Sciatic nerve (tissue), 2 donors: ENCODE data around the gene NUTM2G. TPM values are rescaled to one million over a fixed set of nuclear protein-coding genes. Genes with fewer than 3 reads are reported as not detected.
"Not testable (repeated sequence)": the region's sequence is repeated elsewhere in the genome, so short reads cannot be mapped to it uniquely, and the experiment has no call there.

Source experiments
- ATAC-seq: fragments of 200-7000 bp; cut with Tn5 transposase; one replicate; pipeline ENCODE4 v1.9.1; 2020; ENCODE audit warnings: mild to moderate bottlenecking, moderate library complexity
- DNase-seq: peaks from one replicate; pipeline ENCODE4 v3.0.0-alpha.2; 2020; ENCODE audit warnings: low spot score
- intact Hi-C: fragments of 100-400 bp; cut with DNase I; formaldehyde crosslinking; loops from one replicate; pipeline ENCODE4 v1.14.2; 2022
- total RNA-seq: library from RNA; stranded (reverse); fragmentation: NEBNext Ultra II Directional; extraction: Animal tissue kit (Norgen Biotek cat#: 25700); gene quantifications from one replicate; pipeline ENCODE4 v1.2.1, GENCODE V29; 2021
- donor health status: DM: no; HTN: no; CAD: no.
- donor health status: DM: no; HTN: no; CAD: no.

The NUTM2G gene
- not detected for total RNA-seq

GRCh38 chr9:96928543-96928942 is at the start of gene NUTM2G:
NUTM2G (plus strand) TSS chr9:96928843; CDS start chr9:96929025, 182 bp downstream.
- DNase-seq, ATAC-seq, intact Hi-C loops: not testable (repeated sequence)

- ATAC-seq = no peak
- DNase-seq = no peak
- intact Hi-C loops = no loop called here
Observed at GRCh38 chr9:96883922-96884321, 44.7 kb upstream of the NUTM2G start.

GRCh38 chr9:96884443-96884842 is 44.2 kb upstream of the NUTM2G start:
- no peak for ATAC-seq
- intact Hi-C loops = no loop called here

GRCh38 chr9:96885424-96885823 is 43.2 kb upstream of the NUTM2G start:
- DNase-seq (no peak), ATAC-seq (no peak)
- intact Hi-C loops = no loop called here

More at GRCh38 chr9:96884443-96884842, 44.2 kb upstream of the NUTM2G start:
- DNase-seq = no peak

GRCh38 chr9:96888591-96888990 is 40.1 kb upstream of the NUTM2G start:
- no peak for ATAC-seq
- no peak for DNase-seq
- intact Hi-C loops = no loop called here

- ATAC-seq (no peak), DNase-seq (no peak)
- intact Hi-C loops = no loop called here
Observed at GRCh38 chr9:96892131-96892530, 36.5 kb upstream of the NUTM2G start.

- ATAC-seq, DNase-seq, intact Hi-C loops: not testable (repeated sequence)
Observed at GRCh38 chr9:96900010-96900409, 28.6 kb upstream of the NUTM2G start.

GRCh38 chr9:96904947-96905722 is 23.5 kb upstream of the NUTM2G start:
- ATAC-seq, intact Hi-C loops, DNase-seq: not testable (repeated sequence)

- intact Hi-C loops, ATAC-seq, DNase-seq: not testable (repeated sequence)
Observed at GRCh38 chr9:96908479-96908878, 20.2 kb upstream of the NUTM2G start.

GRCh38 chr9:96915539-96915938 is 13.1 kb upstream of the NUTM2G start:
- intact Hi-C loops, DNase-seq, ATAC-seq: not testable (repeated sequence)

- ATAC-seq, intact Hi-C loops, DNase-seq: not testable (repeated sequence)
Observed at GRCh38 chr9:96916531-96916930, 12.1 kb upstream of the NUTM2G start.

GRCh38 chr9:96918550-96918949 is 10.1 kb upstream of the NUTM2G start:
- intact Hi-C loops, ATAC-seq: not testable (repeated sequence)

GRCh38 chr9:96920803-96921202 is 7.8 kb upstream of the NUTM2G start:
- intact Hi-C loops, DNase-seq, ATAC-seq: not testable (repeated sequence)

More at GRCh38 chr9:96918550-96918949, 10.1 kb upstream of the NUTM2G start:
- not testable (repeated sequence) for DNase-seq

GRCh38 chr9:96925587-96925986 is 3.1 kb upstream of the NUTM2G start:
- DNase-seq, ATAC-seq, intact Hi-C loops: not testable (repeated sequence)

GRCh38 chr9:96931665-96932064 is 3.0 kb downstream of the NUTM2G start:
- ATAC-seq, intact Hi-C loops, DNase-seq: not testable (repeated sequence)

- DNase-seq, ATAC-seq, intact Hi-C loops: not testable (repeated sequence)
Observed at GRCh38 chr9:96934097-96934496, 5.5 kb downstream of the NUTM2G start.

- intact Hi-C loops, ATAC-seq: not testable (repeated sequence)
Observed at GRCh38 chr9:96934706-96935105, 6.1 kb downstream of the NUTM2G start.

GRCh38 chr9:96935401-96935800 is 6.8 kb downstream of the NUTM2G start:
- intact Hi-C loops, DNase-seq, ATAC-seq: not testable (repeated sequence)

More at GRCh38 chr9:96934706-96935105, 6.1 kb downstream of the NUTM2G start:
- not testable (repeated sequence) for DNase-seq

GRCh38 chr9:96937442-96937841 is 8.8 kb downstream of the NUTM2G start:
- DNase-seq, intact Hi-C loops, ATAC-seq: not testable (repeated sequence)
